ENCODE results near the gene DIPK1C.

The DIPK1C gene

DNA sequence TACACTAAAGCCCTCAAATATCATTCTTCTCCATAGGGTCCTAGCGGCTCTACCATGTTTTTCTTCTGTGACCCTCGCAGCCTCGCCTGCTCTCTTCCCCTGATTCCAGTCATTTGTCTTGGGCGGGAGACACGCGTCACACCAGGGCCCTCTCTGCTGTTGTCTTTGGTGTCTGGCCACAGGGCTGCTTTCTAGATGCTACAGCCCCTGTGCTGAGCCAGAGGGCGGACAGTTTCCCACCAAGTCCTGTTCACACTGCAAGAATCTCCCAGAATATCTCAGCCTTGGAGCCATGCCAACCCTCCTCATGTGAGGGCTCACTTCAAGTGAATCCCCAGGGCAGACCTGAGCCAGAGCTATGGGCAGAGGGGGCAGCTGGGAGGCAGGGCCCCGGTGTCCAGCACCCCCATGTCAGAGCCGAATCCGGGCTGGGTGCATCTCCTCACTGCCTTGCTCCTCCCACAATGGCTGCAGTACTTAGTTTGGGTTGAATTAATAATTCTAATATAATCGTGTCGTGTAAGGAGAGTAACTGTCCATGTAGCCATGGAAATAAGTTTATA, 42.1 kb downstream of the DIPK1C start:
- TF ChIP-seq EZH2phosphoT487 (conservative IDR thresholded peaks at IDR 0.05; ENCODE audit: low read length): no peak
- TF ChIP-seq, protein P1, sequence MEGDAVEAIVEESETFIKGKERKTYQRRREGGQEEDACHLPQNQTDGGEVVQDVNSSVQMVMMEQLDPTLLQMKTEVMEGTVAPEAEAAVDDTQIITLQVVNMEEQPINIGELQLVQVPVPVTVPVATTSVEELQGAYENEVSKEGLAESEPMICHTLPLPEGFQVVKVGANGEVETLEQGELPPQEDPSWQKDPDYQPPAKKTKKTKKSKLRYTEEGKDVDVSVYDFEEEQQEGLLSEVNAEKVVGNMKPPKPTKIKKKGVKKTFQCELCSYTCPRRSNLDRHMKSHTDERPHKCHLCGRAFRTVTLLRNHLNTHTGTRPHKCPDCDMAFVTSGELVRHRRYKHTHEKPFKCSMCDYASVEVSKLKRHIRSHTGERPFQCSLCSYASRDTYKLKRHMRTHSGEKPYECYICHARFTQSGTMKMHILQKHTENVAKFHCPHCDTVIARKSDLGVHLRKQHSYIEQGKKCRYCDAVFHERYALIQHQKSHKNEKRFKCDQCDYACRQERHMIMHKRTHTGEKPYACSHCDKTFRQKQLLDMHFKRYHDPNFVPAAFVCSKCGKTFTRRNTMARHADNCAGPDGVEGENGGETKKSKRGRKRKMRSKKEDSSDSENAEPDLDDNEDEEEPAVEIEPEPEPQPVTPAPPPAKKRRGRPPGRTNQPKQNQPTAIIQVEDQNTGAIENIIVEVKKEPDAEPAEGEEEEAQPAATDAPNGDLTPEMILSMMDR (IDR thresholded peaks at IDR 0.05; ENCODE audit: insufficient read depth, low read length, poor library complexity, severe bottlenecking): no peak
- Histone ChIP-seq H3K79me2 (ENCODE audit: insufficient read depth, low read length) (no peaks in the 10 kb centered on the region), H4K20me1 (ENCODE audit: low read depth, low read length) (no peaks in the 10 kb centered on the region), H3K9me3 (ENCODE audit: insufficient read depth, low read length) (no peaks in the 10 kb centered on the region), H3K9ac (ENCODE audit: low read length) (no peak overlapping the region), H3K4me3 (ENCODE audit: insufficient read depth, low read length, poor library complexity, severe bottlenecking) (no peak overlapping the region), H3K36me3 (ENCODE audit: low read length) (no peaks in the 10 kb centered on the region), H3F3A (ENCODE audit: insufficient read depth) (no peaks in the 10 kb centered on the region), H2AFZ (ENCODE audit: low read depth, low read length, severe bottlenecking) (no peak overlapping the region), H3K27me3 (ENCODE audit: low read length) (no peaks in the 10 kb centered on the region), H3K27ac (ENCODE audit: low read depth, low read length) (no peak overlapping the region), H3K9me2 (replicated peaks; ENCODE audit: insufficient read depth, low read length) (no peaks in the 10 kb centered on the region), H3K4me2 (ENCODE audit: low read depth, low read length, poor library complexity, severe bottlenecking) (no peak overlapping the region)

DNA sequence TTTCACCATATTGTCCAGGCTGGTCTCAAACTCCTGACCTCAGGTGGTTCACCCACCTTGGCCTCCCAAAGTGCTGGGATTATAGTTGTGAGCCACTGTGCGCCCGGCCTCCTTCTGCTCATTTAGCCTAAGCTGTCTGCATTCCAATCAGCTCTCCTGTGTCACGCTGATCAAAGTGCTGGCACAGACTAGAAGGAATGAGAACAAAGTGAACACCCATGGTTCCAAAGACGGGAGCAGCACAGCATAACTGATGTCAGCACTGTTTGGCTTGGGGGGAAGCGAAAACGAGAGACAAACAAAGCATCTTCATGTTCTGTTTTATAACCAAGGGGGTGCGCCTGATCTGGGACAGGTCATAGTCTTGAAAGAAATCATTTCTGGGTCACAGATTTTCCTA, 43.3 kb downstream of the DIPK1C start:
- H3K9me2 ChIP-seq (replicated peaks; ENCODE audit: insufficient read depth, low read length): no peaks in the 10 kb centered on the region
- no peak overlapping the region for H3K4me3 ChIP-seq (ENCODE audit: insufficient read depth, low read length, poor library complexity, severe bottlenecking)
- no peaks in the 10 kb centered on the region for H3F3A ChIP-seq (ENCODE audit: insufficient read depth)
- H3K27me3 ChIP-seq (ENCODE audit: low read length): no peaks in the 10 kb centered on the region
- no peak overlapping the region for H3K4me2 ChIP-seq (ENCODE audit: low read depth, low read length, poor library complexity, severe bottlenecking)
- H4K20me1 ChIP-seq (ENCODE audit: low read depth, low read length): no peaks in the 10 kb centered on the region
- no peaks in the 10 kb centered on the region for H3K36me3 ChIP-seq (ENCODE audit: low read length)
- no peaks in the 10 kb centered on the region for H3K9me3 ChIP-seq (ENCODE audit: insufficient read depth, low read length)
- no peak overlapping the region for H3K27ac ChIP-seq (ENCODE audit: low read depth, low read length)
- H2AFZ ChIP-seq (ENCODE audit: low read depth, low read length, severe bottlenecking): no peak overlapping the region
- no peak for TF ChIP-seq EZH2phosphoT487 (conservative IDR thresholded peaks at IDR 0.05; ENCODE audit: low read length)
- TF ChIP-seq, protein P1 (IDR thresholded peaks at IDR 0.05; ENCODE audit: insufficient read depth, low read length, poor library complexity, severe bottlenecking): no peak
- no peaks in the 10 kb centered on the region for H3K79me2 ChIP-seq (ENCODE audit: insufficient read depth, low read length)
- no peak overlapping the region for H3K9ac ChIP-seq (ENCODE audit: low read length)

DNA sequence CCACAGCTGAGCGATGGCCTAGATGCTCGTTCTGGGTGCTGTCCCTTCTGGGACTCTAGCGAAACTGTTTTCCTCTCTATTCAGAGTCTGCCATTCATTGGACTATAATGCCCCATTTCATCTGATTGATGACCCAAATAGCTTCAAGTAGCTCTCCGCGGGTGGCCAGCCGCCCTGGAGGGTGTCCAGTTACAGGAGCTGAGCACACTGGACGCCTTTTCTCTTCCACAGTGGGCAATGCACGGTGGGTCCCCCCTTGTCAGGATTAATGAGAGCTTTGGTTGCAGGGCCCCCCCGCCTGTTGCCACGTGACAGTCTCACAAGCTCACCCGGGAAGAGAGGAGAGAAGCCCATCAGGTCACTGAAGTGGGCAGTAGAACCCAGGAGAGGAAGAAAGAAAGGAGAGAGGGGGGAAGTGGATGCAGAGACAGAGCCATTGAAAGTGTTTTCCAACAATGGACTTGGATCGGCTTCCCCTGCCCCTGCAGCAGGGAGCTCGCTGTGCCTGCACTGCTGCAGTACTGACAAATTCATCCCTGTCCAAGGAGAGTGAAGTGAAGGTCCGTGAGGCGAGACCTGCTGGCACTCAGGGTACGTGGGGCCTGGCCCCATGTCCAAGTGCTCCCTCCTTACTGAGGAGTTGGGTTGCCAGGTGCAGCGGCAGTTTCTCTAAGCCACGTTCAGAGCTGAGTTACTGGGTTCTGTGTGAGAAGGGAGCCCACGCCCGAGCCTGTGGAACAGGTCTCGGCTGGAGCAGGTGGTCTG, 44.8 kb downstream of the DIPK1C start:
- H3K9me2 ChIP-seq (replicated peaks; ENCODE audit: insufficient read depth, low read length): no peaks in the 10 kb centered on the region
- H3K27me3 ChIP-seq (ENCODE audit: low read length): no peaks in the 10 kb centered on the region
- no peak overlapping the region for H3K4me2 ChIP-seq (ENCODE audit: low read depth, low read length, poor library complexity, severe bottlenecking)
- no peak overlapping the region for H3K27ac ChIP-seq (ENCODE audit: low read depth, low read length)
- H3K79me2 ChIP-seq (ENCODE audit: insufficient read depth, low read length): no peaks in the 10 kb centered on the region
- no peaks in the 10 kb centered on the region for H4K20me1 ChIP-seq (ENCODE audit: low read depth, low read length)
- no peaks in the 10 kb centered on the region for H3K9me3 ChIP-seq (ENCODE audit: insufficient read depth, low read length)
- no peaks in the 10 kb centered on the region for H3K36me3 ChIP-seq (ENCODE audit: low read length)
- H2AFZ ChIP-seq (ENCODE audit: low read depth, low read length, severe bottlenecking): no peak overlapping the region
- no peak for TF ChIP-seq EZH2phosphoT487 (conservative IDR thresholded peaks at IDR 0.05; ENCODE audit: low read length)
- TF ChIP-seq, protein P1 (IDR thresholded peaks at IDR 0.05; ENCODE audit: insufficient read depth, low read length, poor library complexity, severe bottlenecking): no peak
- H3F3A ChIP-seq (ENCODE audit: insufficient read depth): no peaks in the 10 kb centered on the region
- no peak overlapping the region for H3K4me3 ChIP-seq (ENCODE audit: insufficient read depth, low read length, poor library complexity, severe bottlenecking)
- H3K9ac ChIP-seq (ENCODE audit: low read length): no peak overlapping the region

Measured in SU-DHL-6 (cell line).